Measurements from ENCODE around the gene LRRC8E.

LRRC8E gene

GRCh38 chr19:7923295-7924191 is 35.2 kb downstream of the LRRC8E start:
- no peak overlapping the region for H3K4me3 ChIP-seq (ENCODE audit: low read length)
- no peak for DNase-seq (ENCODE audit: low read depth)
- TF ChIP-seq, protein P1, sequence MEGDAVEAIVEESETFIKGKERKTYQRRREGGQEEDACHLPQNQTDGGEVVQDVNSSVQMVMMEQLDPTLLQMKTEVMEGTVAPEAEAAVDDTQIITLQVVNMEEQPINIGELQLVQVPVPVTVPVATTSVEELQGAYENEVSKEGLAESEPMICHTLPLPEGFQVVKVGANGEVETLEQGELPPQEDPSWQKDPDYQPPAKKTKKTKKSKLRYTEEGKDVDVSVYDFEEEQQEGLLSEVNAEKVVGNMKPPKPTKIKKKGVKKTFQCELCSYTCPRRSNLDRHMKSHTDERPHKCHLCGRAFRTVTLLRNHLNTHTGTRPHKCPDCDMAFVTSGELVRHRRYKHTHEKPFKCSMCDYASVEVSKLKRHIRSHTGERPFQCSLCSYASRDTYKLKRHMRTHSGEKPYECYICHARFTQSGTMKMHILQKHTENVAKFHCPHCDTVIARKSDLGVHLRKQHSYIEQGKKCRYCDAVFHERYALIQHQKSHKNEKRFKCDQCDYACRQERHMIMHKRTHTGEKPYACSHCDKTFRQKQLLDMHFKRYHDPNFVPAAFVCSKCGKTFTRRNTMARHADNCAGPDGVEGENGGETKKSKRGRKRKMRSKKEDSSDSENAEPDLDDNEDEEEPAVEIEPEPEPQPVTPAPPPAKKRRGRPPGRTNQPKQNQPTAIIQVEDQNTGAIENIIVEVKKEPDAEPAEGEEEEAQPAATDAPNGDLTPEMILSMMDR (conservative IDR thresholded peaks at IDR 0.05; ENCODE audit: low read depth, low read length): no peak

GRCh38 chr19:7924241-7924640 is 35.9 kb downstream of the LRRC8E start:
- TF ChIP-seq, protein P1 (conservative IDR thresholded peaks at IDR 0.05; ENCODE audit: low read depth, low read length): no peak
- no peak overlapping the region for H3K4me3 ChIP-seq (ENCODE audit: low read length)
- no peak for DNase-seq (ENCODE audit: low read depth)

DNA sequence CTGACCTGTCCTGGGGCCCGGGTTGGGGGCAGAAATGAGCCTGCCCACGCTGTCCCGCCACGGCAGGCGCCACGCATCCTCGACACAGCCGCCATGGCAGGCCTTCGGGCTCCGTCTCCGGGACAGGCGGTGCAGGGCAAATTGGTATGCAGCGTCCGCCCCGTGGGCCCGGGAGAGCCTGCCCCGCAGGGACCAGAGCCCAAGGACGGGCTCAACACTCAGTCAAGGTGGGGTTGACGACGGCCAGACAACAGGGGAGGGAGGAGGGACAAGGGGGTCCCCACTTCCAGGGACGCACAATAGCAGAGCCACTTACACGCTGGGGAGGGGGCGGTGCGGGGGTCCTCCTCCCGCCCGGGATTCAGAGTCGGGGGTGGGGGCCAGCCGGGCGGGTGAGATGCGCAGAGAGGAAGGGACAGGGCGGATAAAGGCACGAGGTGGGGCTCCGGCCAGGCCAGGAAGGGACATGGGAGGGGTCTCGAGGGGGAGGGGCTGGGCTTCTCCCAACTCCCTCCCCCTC is 36.4 kb downstream of the LRRC8E start:
- TF ChIP-seq, protein P1 (conservative IDR thresholded peaks at IDR 0.05; ENCODE audit: low read depth, low read length): no peak
- H3K4me3 ChIP-seq (ENCODE audit: low read length): peak overlapping the region; percentile 12
- no peak for DNase-seq (ENCODE audit: low read depth)

DNA sequence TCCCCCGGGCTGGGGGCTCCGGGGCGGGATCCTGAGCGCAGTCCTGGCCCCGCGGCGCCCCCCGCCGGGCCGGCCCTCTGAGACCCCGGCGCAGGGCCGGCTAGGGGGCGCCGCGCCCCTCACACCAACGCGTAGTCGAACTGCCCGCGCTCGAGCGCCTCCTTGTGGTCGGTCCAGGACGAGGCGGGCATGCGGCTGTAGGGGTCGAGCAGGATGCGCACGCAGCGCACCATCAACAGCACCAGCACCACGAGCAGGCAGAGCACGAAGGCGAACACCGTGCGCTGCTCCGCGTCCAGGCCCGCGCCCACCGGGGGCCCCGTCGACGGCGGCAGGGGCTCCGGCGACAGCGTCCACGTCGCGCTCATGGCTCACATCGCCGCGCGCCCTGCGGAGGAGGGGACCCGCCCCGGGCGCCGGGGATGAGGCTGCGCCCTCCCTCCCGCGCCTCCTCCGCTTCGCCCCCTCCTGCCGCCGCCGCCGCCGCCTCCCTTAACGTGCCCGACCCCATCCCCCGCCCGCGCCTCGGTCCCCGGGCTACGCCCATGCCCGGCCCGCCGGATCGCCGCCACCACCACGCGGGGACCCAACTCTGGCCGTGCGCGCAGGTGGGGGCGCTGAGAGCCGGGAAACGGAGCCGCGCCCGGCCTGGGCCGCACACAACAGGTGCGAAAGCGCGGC is 37.0 kb downstream of the LRRC8E start:
- no peak for DNase-seq (ENCODE audit: low read depth)
- TF ChIP-seq, protein P1 (conservative IDR thresholded peaks at IDR 0.05; ENCODE audit: low read depth, low read length): peak; percentile 81
- peak overlapping the region; percentile 17 for H3K4me3 ChIP-seq (ENCODE audit: low read length)

DNA sequence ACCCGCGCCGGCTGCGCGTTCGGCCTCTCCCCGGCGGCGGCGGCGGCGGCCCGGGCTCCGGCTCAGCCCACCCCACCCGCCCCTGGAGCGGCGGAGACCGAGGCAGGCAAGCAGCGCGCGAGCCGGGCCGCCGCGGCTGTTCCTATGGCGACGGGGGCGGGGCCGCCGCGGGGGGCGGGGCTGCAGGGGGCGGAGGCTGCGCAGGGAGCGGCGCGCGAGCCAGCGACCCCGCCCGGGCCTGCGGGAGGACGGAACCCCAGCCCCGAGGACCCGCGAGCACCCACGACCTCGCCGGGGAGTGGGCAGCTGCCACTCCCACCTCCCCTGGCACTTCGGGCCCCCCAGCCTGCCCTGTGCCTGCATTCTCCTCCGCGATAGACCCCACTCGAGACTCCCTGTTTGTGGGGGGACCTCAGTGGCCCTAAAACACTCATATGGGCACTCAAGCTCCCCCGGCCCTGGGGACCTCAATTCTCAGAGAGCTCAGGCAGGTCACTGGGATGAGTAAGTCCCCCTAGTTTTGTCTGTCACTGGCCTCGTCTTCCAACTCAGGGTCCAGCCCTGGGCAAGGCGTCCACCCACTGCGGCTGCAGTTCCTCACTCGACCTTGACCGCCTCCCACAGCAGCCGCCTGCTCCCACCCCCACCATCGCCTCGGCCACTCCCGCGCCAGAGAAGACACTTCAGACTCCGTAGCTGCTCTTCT is 37.9 kb downstream of the LRRC8E start, which contains the start of gene CTXN1:
CTXN1 (minus strand) TSS at position 115 of the 706 bp plus-strand sequence. CDS start 597 bp downstream, outside the sequence.
- no peak for DNase-seq (ENCODE audit: low read depth)
- H3K4me3 ChIP-seq (ENCODE audit: low read length): peak within 1 kb of the TSS; percentile 42
- TF ChIP-seq, protein P1 (conservative IDR thresholded peaks at IDR 0.05; ENCODE audit: low read depth, low read length): no peak

DNA sequence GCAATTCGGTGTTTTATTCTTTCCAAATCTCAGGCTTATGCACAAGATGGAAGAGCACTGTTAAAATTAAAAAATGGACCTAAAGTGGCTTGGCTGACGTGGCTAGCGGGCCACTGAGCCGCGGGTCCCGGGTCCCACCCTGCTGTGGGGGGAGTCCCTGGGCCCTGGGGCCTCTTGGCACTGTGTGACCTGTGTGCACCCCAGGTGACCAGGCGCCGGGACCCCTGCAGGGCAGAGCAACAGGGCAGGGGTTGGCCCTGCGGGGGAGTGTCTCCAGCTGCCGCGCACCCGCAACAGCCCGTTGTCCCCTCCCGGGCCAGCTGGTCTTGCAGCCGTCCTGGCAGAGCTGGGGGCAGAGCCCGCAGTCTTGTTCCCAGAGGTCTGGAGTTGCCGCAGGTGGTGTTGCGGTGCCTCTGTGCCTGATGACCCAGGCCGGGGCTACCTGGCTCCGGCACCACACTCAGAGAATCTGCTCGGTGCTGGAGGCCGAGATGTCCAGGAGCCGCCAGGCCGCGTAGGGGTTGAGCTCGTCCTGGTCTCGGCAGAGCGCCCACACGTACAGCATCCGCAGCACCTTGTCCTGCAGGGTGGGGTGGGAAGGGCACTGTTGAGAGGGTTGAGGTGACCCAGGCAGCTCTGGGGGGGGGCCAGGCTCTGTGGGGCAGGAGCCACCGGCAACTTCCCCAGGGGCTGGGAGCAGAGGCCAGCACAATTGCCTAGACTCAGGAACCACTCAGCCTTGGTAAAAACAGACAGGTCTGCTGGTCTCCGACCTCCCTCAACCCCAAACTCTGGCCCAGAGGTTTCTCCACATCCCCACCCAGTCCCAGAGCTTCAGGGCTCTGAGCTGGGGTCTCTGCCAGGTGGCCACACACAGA is 38.7 kb downstream of the LRRC8E start:
- no peak overlapping the region for H3K4me3 ChIP-seq (ENCODE audit: low read length)
- DNase-seq (ENCODE audit: low read depth): no peak

More for the DNA sequence above, 38.7 kb downstream of the LRRC8E start:
- TF ChIP-seq, protein P1 (conservative IDR thresholded peaks at IDR 0.05; ENCODE audit: low read depth, low read length): no peak

Data from retinal pigment epithelial cell (primary cell).